Islet precursor cell (in vitro differentiated cells): ENCODE results near the gene PIKFYVE.
"Not testable (repeated sequence)": the region's sequence is repeated elsewhere in the genome, so short reads cannot be mapped to it uniquely, and the experiment has no call there.

Source experiments
- DNase-seq: peaks from one replicate; pipeline ENCODE4 v3.0.0-alpha.2; 2018

PIKFYVE gene

DNA sequence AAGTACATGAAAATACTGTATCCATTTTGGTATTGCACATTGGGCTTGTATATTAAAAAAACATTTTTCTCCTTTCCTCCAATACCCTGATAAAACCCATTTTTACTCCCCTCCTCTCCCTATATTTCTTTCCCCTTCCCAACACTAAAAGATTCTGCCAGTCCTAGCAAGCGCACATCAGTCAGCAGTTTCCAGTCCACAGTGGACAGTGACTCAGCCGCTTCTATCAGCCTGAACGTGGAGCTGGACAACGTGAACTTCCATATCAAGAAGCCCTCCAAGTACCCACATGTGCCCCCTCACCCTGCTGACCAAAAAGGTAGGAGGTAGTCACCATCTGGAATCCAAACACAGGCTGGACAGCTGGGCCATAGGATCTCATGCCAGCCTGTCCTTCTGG is 38.6 kb downstream of the PIKFYVE start:
- DNase-seq, result no peak

DNA sequence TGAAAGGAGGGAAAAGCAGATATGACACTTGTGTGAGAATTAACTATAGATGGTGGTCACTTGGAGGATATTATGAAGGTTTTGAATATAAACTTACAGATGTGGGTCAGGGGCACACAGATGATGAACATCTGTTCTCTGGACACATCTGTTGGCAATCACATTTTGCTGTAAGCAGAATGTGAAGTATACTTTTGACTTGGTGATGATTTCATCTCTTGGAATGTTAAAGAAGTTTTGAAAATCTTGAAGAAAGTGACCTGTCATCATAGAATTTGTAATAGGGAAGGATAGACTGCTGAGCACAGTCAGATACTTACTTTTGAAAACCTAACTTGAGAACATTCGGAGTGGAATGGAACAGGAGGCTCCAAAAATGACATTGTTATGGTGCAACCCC is 40.2 kb downstream of the PIKFYVE start:
- no peak for DNase-seq

DNA sequence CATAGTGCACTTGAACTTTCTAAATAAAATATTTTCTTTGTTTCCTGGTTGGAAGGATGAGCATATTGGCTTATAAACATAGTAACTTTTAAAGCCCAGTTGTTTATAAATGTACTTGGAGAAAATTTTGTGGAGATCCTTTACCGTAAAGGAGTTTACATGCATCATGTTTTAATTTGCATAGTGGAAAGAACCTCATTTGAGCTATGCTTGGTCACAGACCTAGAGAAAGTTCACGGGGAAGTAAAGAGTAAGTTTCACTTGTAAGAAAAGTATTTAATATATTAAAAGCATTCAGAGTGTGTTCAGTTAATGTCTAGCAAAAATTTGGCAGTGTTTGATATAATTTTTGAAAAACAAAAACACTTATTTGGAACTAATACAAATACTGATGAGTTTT is 45.3 kb downstream of the PIKFYVE start:
- no peak for DNase-seq

DNA sequence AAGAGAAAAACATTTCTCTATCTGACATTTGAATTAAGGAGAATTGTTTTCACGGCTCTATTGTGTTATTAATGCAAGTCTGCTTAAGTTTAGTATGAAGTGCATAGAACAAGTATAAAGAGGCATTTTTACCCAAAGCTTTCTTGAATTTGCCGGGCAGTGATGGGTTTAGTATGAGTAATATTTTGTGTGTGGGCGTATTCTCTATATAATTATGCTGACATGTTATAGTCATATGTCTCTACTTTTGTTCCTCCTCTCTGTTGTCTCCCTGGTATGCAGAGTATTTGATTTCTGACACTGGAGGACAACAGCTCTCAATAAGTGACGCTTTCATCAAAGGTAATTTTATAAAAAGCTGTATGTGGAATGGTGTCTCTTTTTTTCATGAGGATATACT is 45.9 kb downstream of the PIKFYVE start:
- DNase-seq, result no peak

DNA sequence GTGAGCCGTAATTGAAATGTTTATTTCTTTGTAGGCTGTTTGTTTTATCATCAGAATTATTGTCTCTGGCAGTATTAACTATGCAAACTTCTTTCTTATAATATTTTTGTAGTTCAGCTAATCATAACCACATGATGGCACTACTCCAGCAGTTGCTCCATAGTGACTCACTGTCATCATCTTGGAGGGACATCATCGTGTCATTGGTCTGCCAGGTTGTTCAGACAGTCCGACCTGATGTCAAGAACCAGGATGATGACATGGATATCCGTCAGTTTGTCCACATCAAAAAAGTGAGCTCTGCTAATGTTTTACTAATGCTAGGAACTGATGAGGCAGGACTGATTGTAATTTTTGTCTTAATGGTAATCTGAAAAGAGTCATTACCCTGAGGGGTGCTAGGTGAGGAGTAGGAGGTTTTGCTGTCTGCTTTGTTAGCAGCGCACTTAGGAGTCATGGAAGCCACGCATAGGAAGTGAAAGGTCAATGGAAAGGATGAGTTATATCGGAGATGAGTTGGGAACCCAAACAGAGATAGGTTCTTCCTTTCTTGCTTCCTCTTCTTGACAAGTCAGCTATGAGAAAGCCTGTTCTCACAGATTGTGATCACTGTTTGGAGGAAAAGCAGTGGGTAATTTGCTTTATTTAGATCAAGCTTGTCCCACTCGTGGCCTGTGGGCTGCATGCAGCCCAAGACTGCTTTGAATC is 49.2 kb downstream of the PIKFYVE start:
- DNase-seq, result no peak

DNA sequence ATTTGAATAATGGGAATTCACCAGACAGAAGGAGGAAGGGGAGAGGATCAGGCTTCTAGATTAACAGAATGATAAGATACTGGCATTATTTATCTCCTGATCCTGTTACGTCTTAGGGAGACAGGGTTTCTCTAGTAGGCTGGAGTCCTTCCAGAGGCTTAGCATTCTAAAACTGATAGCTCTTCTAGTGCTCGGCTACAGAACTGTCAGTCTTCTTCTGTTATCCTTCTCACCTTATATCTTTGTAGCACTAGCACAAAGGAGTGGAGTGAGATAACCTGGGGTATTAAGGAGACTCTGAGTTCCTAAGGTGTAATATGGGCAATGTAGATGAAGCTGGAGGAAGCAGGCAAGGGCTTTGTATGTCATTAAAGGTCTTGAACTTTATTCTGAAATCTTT is 52.1 kb downstream of the PIKFYVE start:
- no peak for DNase-seq

DNA sequence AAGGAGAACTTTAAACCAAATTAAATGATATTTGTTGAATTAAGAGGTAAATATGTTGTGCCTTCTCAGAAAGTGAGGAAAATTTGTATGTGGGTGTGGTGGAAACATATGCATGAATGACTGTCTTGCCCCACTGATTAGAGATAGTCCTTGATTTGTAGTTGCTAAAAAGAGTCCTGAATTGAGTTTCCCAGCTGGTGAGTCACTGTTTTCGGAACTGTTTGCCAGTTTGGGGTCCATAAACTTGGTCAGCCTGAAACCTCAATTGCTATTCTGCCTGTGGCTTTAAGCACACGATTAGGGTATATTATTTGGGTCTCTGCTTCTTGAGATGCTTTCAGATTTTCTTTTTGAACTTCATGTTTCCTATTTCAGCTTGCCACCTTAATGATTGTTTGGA is 53.3 kb downstream of the PIKFYVE start:
- DNase-seq, result no peak

DNA sequence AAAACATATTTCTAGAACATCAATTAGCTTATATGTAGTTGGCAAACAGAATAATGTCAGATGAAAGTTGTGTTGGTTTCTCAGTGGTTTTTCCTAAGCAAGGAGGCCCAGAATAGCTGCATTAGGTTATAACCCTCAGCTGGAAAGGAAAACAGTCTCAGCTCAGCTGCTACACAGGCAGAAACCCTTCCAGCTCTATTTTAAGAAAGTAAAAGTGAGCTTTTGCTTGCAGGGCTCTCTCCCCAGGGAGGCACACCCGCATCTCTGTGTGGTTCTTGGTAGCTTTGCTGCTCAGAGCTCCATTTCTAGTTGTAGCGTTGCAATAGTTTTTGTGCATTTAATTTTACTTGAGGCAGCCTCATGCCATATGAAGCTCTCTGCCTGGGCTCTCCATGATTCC is 54.6 kb downstream of the PIKFYVE start:
- DNase-seq, result no peak

DNA sequence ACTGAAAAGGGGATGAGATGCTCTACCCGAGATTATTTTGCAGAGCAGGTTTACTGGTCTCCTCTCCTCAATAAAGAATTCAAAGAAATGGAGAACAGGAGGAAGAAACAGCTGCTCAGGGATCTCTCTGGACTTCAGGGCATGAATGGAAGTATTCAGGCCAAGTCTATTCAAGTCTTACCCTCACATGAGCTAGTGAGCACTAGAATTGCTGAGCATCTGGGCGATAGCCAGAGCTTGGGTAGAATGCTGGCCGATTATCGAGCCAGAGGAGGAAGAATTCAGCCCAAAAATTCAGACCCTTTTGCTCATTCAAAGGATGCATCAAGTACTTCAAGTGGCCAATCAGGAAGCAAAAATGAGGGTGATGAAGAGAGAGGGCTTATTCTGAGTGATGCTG is 60.0 kb downstream of the PIKFYVE start:
- no peak for DNase-seq

DNA sequence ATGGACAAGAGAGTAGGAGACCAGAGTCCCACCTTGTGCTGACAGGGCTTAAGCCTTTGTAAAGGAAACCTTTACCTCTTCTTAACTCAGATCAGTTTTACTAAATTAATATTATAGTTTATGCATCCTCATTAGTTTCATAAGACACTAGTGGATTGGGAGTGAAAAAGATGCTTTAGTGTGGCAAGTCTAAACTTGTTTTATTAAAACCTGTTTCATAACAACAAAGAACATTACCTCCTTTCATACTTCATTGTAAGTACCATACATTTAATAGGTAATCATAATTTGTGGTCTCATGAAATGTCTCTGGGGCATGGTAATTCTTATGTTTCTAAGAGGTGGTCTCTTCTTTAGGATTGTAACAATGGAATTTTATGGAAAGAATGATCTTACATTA is 63.4 kb downstream of the PIKFYVE start:
- no peak for DNase-seq

DNA sequence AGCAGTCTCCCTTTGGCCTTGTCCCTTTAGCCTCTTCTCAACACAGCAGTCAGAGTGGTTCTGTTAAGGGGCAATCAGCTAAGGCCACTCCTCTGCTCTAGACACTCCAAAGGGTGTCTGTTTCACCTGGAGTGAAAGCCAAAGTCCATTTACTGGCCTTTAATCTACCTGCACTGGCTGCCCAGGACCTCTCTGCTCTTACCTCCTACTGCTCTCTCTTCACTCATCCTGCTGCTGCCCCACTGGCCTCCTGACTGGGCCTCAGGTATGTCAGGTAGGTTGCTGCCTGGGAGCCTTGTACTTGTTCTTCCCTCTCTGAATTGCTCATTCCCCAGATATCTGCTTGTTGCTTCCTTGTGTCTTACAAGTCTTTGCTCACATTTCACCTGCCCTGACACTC is 68.2 kb downstream of the PIKFYVE start:
- DNase-seq, result peak; percentile 65

DNA sequence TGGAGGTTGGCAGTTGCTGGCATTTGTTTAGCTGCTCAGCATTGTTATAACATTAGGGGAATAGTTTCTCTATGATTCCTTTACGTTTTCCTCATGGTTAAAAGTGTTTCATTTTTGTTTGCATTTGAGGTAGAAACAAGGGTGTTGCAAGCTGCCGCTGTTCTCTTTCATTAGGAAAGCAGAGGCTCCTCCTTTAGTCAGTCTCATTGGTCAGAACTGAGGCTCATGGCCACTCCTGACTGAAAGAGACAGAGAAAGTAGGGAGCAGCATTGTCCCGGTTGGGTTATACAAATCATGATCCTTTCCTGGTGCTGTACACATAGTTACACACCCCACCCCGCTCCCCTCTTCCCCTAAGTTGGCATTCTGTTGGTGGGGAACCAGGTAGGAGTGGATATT is 80.7 kb downstream of the PIKFYVE start:
- no peak for DNase-seq

DNA sequence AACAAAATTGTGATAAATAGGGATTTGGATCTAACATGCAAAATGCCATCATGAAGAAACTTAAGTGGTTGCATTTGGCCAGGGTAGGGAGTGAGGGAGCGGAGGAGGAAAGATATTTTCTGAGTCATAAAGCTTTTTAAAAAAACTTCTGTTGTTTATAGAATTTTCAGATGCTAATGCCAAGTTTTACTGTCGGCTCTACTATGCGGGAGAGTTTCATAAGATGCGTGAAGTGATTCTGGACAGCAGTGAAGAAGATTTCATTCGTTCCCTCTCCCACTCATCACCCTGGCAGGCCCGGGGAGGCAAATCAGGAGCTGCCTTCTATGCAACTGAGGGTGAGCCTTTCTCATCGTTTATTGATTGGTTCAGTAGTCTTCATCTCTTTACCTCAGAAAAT is 84.6 kb downstream of the PIKFYVE start:
- no peak for DNase-seq

DNA sequence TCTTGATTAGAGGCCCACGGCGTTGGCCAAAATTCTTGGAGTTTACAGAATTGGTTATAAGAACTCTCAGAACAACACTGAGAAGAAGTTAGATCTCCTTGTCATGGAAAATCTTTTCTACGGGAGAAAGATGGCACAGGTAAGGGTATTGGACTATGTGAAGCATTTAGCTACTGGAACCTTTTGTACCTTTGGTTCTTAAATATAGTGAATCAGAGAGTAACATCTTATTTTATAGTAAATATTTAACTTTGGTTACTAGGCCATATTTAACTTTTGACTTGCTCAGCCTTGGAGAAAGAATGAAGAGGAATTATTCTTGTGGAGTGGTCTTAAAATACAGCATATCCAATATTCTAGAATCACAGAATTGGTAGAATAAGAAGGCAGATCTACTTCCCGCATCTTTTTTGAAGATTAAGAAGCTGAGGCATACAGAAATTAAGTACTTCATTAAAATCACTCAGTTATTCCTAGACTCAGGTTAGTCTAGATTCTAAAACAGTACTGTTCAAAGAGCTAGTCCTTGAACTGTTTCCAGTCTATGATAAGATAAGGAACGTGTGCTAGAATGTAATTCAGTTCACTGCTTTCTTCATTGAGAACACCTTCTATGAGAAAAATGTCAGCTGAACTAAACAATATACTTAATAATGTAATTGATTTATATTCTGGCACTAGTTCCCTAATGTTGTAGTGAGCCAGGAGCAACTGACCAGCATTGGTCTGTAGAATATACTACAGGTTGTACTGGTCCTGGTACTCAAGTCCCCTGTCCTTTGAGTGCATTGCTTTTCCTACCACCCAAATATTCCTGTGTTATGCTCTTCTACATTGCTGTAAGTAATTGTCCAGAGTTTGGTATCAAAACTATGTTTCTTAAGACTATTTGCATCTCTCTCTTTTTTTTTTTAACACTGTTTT is 86.9 kb downstream of the PIKFYVE start:
- DNase-seq, result no peak

DNA sequence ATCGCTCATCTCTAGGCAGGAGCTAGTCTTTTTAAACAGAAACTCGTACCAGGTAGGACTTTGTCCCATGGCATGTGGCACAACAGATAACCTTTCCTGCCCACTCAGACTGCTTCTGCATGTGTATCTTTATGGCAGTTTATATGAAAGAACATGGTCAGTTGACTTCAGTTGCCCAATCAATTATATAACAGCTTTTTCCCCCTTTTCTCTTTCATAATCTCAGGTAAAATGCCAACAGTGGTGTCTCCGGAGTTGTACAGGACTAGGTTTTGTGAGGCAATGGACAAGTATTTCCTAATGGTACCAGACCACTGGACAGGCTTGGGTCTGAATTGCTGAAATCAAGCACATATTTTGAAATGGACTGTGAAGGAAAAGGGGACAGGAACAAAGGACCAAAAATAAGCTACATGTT is 88.9 kb downstream of the PIKFYVE start:
- DNase-seq, result no peak

DNA sequence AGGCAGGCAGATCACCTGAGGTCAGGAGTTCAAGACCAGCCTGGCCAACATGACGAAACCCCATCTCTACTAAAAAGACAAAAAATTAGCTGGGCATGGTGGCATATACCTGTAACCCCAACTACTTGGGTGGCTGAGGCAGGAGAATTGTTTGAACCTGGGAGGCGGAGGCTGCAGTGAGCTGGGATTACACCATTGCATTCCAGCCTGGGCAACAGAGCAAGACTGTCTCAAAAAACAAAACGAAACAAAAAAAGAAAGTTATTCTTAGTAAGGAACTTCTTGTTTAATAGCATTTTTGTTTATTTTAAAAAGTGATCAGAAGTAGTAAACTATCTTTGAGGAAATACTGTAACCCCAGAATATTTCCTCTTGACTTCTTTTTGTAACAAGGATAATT is 90.4 kb downstream of the PIKFYVE start:
- DNase-seq, result not testable (repeated sequence)

DNA sequence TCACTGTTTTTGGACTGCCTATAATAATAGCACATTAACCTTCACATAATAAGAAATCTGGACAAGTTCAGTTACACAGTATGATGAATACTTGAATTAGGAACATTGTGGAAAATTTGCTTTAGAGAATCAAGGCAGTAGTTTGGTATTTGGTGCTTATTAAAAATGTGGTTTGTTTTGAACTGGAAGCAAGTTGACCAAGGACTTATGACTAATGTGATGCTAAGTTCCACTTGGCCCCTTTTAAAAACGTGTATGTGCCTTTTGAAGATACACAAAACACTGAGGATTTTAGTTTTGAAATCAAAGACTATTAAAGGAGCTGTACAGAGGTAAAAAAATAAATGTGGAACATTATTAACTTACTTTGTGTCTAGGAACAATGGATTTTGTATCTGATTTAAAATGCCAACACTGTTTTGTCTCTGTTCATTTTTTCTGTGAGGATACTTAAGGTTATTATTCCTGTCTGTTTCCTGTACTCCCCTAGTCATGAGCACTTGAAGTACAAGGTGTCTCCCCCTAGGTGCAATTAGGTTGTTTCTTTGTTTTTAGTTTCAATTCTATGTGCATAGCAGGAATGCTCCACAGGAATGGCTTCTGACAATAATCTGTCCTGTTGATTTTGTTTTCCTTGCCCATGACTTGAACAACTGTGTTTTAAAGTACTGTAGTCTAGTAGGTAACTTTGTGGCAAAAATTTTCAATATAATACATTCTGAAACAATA is 91.0 kb downstream of the PIKFYVE start:
- DNase-seq, result no peak

DNA sequence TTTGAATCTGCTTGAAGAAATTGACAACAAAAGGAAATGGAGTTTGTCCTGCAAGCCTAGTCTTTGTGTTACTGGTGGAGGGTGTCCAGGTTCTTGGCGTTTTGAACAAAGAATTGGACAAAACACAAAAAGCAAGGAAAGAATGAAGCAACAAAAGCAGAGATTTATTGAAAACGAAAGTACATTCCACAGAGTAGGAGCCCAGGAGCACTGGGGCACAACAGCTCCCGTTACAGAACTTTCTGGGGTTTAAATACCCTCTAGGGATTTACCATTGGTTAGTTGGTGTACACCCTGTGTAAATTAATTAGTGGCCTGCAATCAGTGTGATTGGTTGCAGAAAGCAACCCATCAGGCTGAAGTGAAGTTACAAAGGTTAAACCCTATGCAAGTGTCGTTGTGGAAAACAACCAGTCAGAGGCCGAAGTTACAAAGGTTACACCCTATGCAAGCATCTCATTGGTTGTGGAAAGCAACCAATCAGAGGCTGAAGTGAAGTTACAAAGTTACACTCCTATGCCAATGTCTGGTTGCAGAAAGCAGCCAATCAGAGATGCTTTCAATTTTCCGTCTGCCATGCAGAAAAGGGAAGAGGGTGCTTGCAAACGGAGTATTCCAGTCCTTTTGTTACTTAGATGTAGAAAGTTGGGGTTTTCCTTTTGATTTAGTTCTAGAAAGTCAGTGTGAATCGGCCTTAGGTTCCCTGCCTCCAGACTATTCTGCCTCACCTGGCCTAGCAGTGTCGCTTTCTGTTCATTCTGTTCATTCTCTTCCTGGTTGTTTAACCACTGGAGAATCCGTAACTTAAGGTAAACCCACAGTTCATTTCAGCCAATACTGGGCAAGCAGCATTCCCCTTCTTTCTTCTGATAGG is 92.9 kb downstream of the PIKFYVE start:
- DNase-seq, result no peak

DNA sequence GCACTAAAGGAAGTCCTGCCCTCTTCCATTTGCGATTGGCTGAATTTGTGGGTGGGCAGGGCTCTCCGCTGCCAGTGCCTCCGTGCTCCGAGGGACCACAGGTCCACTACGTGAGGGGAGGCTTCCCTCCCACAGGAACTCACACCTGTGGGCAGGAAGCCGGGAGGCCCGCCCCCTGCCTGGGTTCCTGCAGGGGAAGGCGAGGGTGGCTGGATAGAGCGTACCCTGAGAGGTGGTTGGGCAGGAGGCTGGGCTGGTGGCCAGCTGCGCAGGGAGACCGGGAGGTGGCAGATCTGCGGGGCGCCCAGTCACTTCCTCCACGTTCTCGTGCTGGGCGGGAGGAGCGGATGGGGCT is 93.6 kb downstream of the PIKFYVE start:
- peak; percentile 58 for DNase-seq

DNA sequence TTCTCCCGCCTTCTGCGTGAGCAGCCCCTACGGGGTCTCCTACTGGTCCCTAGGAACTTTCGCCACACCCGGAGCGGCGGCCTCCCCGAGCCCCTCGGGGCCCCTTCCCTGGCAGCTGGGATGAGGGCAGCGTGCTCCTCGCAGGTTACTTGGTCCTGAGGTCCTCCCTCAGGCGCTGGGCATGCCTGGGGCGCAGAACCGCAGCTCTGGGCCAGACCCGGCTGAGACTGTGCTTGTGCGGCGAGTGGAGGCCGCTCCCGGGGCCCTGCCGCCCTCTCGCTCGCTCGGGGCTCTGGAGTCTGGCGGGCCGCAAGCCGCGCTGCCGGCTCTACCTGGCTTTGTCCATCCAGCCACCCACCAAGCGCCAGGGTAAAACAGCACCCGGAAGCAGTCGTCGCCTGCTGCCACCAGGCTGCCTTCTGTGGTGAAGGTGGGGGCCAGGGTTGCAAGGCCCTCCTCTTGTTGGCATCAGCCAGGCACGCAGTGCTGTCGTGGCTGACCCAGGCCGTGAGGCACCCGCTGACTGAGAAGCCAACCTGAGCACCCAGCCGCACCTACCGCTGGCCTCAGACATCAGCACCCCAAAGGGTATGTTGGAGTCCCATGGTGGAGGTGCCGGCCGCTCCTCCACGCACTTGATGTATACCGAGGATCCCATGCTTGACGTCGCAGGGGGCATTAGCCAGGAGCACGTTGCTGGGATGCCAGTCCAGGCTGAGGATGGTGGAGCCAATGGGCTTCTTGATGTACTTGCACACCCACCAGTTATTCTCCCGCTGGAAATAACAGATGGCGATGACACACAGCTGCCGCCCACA is 94.4 kb downstream of the PIKFYVE start:
- DNase-seq, result no peak

DNA sequence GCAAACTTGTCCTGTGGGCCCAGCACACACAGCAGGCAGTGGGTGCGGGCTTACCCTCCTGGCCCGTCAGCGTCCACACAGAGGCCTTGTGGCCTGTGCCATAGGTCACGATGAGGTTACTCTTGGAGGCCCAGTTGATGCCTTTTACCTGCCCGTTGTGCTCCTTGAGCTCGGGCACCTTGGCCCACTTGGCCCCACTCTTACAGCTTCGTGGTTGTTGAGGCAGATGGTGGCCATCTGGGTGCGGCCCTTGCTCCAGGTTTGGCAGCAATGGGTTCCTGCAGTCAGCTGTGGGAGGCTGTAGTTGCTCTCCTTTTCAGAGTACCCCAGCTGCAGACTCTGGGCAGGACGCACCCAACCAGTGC is 95.0 kb downstream of the PIKFYVE start:
- no peak for DNase-seq

DNA sequence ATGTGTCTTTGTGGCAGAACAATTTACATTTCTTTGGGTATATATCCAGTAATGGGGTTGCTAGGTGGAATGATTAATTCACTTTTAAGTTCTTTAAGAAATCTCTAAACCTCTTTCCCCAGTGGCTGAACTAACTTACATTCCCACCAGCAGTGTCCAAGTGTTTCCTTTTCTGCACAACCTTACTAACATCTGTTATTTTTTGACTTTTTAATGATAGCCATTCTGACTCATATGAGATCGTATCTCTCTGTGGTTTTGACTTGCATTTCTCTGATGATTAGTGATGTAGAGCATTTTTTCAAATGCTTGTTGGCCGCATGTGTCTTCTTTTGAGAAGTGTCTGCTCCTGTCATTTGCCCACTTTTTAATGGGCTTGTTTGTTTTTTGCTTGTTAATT is 97.4 kb downstream of the PIKFYVE start:
- no peak for DNase-seq
